Measurements from ENCODE around the gene SRMS.
A peak's percentile ranks its signal among the peaks of the same experiment; 100 is the strongest.

The SRMS gene

GRCh38 chr20:63590218-63591146 is 42.9 kb upstream of the SRMS start:
- H3K27ac ChIP-seq: peak overlapping the region; percentile 95
- TF ChIP-seq CTCF (conservative IDR thresholded peaks at IDR 0.05): no peak

- peak overlapping the region; percentile 95 for H3K27ac ChIP-seq
- no peak for TF ChIP-seq CTCF (conservative IDR thresholded peaks at IDR 0.05)
These were observed 42.0 kb upstream of the SRMS start for GRCh38 chr20:63589261-63590217.

GRCh38 chr20:63588641-63589041 is 41.1 kb upstream of the SRMS start:
- peak overlapping the region; percentile 95 for H3K27ac ChIP-seq
- TF ChIP-seq CTCF (conservative IDR thresholded peaks at IDR 0.05): no peak

- TF ChIP-seq CTCF (conservative IDR thresholded peaks at IDR 0.05): no peak
- H3K27ac ChIP-seq: peak overlapping the region; percentile 95
These were observed 40.4 kb upstream of the SRMS start for GRCh38 chr20:63587776-63588591.

- H3K27ac ChIP-seq: peak overlapping the region; percentile 95
- no peak for TF ChIP-seq CTCF (conservative IDR thresholded peaks at IDR 0.05)
These were observed 39.7 kb upstream of the SRMS start for GRCh38 chr20:63587256-63587655.

- no peak for TF ChIP-seq CTCF (conservative IDR thresholded peaks at IDR 0.05)
- H3K27ac ChIP-seq: peak overlapping the region; percentile 95; the same call in 1 of the 2 replicates
These were observed 39.2 kb upstream of the SRMS start for GRCh38 chr20:63586797-63587196.
